ENCODE measurements around the gene OR6C6.
"Not testable (repeated sequence)": the region's sequence is repeated elsewhere in the genome, so short reads cannot be mapped to it uniquely, and the experiment has no call there.

DNA sequence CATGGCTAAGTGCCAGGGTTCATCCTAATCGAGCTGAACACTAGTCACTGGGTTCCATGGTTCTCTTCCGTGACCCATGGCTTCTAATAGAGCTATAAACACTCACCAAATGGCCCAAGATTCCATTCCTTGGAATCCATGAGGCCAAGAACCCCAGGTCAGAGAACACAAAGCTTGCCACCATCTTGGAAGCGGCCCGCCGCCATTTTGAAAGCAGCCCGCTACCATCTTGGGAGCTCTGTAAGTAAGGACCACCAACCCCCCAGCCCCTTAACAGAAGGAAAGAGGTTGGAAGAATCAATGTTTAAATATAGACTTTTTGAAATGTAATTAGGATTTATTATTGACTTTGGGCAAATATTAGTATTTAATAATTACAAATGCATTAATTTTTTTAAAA, 29.4 kb upstream of the OR6C6 start:
- not testable (repeated sequence) for TF ChIP-seq CTCF (IDR thresholded peaks at IDR 0.05; ENCODE audit: low read depth, low read length, poor library complexity, severe bottlenecking); EZH2phosphoT487 (IDR thresholded peaks at IDR 0.05; ENCODE audit: borderline replicate concordance, low read length)
